HEK293 (cell line): ENCODE measurements around the gene DRC3.

Experiments
- KLF1 ChIP-seq: fragments of 450-650 bp; formaldehyde crosslinking; IDR thresholded peaks from 2 replicates; pipeline ENCODE4 v1.5.1; 2016; ENCODE audit warnings: missing biosample characterization, missing genetic modification characterization
- ZNF114 ChIP-seq: fragments of 450-650 bp; formaldehyde crosslinking; IDR thresholded peaks from 2 replicates; pipeline ENCODE4 v1.5.0; 2017; ENCODE audit warnings: missing biosample characterization, missing genetic modification characterization
- ZNF133 ChIP-seq: fragments of 450-650 bp; formaldehyde crosslinking; IDR thresholded peaks from 2 replicates; pipeline ENCODE4 v1.5.1; 2016; ENCODE audit warnings: missing biosample characterization, missing genetic modification characterization
- ZNF324 ChIP-seq: fragments of 450-650 bp; formaldehyde crosslinking; IDR thresholded peaks from 2 replicates; pipeline ENCODE4 v1.5.1; 2016; ENCODE audit warnings: missing biosample characterization, missing genetic modification characterization
- ZNF37A ChIP-seq: fragments of 450-650 bp; IDR thresholded peaks from 2 replicates; pipeline ENCODE4 v1.5.1; 2018; ENCODE audit warnings: missing biosample characterization, missing genetic modification characterization
- ZNF510 ChIP-seq: fragments of 450-650 bp; formaldehyde crosslinking; IDR thresholded peaks from 2 replicates; pipeline ENCODE4 v1.5.1; 2018; ENCODE audit warnings: mild to moderate bottlenecking, missing genetic modification characterization, missing biosample characterization; ENCODE audit not compliant: insufficient replicate concordance
- ZNF549 ChIP-seq: fragments of 450-650 bp; IDR thresholded peaks from 2 replicates; pipeline ENCODE4 v1.5.1; 2018; ENCODE audit warnings: missing biosample characterization, missing genetic modification characterization, mild to moderate bottlenecking, inconsistent platforms, moderate library complexity
- ZNF654 ChIP-seq: fragments of 450-650 bp; formaldehyde crosslinking; IDR thresholded peaks from 2 replicates; pipeline ENCODE4 v1.5.1; 2016; ENCODE audit warnings: low read depth, missing biosample characterization, missing genetic modification characterization
- TF ChIP-seq, protein P1 (sequence below): fragments of 450-650 bp; formaldehyde crosslinking; IDR thresholded peaks from 2 replicates; pipeline ENCODE4 v1.5.1; 2016; ENCODE audit warnings: missing biosample characterization, missing genetic modification characterization
- TF ChIP-seq, protein P2 (sequence below): fragments of 450-650 bp; formaldehyde crosslinking; conservative IDR thresholded peaks from 2 replicates; pipeline ENCODE4 v1.5.1; 2016; ENCODE audit warnings: low read depth, missing biosample characterization, missing genetic modification characterization
- TF ChIP-seq, protein P3 (sequence below): fragments of 450-650 bp; formaldehyde crosslinking; IDR thresholded peaks from 2 replicates; pipeline ENCODE4 v1.5.1; 2016; ENCODE audit warnings: missing biosample characterization, missing genetic modification characterization

DNA sequence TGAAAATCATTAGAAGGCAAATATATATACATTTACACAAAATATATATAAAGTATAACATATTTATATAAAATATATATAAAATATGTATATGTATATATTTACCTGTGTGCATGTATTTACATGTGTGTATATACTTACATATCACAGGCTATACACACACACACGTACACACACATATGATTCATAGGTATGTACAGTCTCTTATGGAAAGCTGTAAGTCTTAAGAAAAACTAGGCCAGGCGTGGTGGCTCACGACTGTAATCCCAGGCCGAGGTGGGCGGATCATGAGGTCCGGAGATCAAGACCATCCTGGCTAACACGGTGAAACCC lies 15.1 kb upstream of the DRC3 start:
- TF ChIP-seq ZNF133 (no peak), ZNF37A (tag by site-specific recombination) (no peak), KLF1 (tag by site-specific recombination) (no peak), ZNF654 (tag by site-specific recombination) (no peak), ZNF114 (no peak), ZNF510 (no peak), ZNF324 (tag by site-specific recombination) (no peak), ZNF549 (tag by site-specific recombination) (no peak)
- TF ChIP-seq, protein P1, sequence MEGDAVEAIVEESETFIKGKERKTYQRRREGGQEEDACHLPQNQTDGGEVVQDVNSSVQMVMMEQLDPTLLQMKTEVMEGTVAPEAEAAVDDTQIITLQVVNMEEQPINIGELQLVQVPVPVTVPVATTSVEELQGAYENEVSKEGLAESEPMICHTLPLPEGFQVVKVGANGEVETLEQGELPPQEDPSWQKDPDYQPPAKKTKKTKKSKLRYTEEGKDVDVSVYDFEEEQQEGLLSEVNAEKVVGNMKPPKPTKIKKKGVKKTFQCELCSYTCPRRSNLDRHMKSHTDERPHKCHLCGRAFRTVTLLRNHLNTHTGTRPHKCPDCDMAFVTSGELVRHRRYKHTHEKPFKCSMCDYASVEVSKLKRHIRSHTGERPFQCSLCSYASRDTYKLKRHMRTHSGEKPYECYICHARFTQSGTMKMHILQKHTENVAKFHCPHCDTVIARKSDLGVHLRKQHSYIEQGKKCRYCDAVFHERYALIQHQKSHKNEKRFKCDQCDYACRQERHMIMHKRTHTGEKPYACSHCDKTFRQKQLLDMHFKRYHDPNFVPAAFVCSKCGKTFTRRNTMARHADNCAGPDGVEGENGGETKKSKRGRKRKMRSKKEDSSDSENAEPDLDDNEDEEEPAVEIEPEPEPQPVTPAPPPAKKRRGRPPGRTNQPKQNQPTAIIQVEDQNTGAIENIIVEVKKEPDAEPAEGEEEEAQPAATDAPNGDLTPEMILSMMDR (tag by site-specific recombination), result no peak
- TF ChIP-seq, protein P2, sequence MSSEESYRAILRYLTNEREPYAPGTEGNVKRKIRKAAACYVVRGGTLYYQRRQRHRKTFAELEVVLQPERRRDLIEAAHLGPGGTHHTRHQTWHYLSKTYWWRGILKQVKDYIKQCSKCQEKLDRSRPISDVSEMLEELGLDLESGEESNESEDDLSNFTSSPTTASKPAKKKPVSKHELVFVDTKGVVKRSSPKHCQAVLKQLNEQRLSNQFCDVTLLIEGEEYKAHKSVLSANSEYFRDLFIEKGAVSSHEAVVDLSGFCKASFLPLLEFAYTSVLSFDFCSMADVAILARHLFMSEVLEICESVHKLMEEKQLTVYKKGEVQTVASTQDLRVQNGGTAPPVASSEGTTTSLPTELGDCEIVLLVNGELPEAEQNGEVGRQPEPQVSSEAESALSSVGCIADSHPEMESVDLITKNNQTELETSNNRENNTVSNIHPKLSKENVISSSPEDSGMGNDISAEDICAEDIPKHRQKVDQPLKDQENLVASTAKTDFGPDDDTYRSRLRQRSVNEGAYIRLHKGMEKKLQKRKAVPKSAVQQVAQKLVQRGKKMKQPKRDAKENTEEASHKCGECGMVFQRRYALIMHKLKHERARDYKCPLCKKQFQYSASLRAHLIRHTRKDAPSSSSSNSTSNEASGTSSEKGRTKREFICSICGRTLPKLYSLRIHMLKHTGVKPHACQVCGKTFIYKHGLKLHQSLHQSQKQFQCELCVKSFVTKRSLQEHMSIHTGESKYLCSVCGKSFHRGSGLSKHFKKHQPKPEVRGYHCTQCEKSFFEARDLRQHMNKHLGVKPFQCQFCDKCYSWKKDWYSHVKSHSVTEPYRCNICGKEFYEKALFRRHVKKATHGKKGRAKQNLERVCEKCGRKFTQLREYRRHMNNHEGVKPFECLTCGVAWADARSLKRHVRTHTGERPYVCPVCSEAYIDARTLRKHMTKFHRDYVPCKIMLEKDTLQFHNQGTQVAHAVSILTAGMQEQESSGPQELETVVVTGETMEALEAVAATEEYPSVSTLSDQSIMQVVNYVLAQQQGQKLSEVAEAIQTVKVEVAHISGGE, result no peak
- TF ChIP-seq, protein P3, sequence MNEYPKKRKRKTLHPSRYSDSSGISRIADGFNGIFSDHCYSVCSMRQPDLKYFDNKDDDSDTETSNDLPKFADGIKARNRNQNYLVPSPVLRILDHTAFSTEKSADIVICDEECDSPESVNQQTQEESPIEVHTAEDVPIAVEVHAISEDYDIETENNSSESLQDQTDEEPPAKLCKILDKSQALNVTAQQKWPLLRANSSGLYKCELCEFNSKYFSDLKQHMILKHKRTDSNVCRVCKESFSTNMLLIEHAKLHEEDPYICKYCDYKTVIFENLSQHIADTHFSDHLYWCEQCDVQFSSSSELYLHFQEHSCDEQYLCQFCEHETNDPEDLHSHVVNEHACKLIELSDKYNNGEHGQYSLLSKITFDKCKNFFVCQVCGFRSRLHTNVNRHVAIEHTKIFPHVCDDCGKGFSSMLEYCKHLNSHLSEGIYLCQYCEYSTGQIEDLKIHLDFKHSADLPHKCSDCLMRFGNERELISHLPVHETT, result no peak
